ENCODE data around the gene PPIF.

The PPIF gene

DNA sequence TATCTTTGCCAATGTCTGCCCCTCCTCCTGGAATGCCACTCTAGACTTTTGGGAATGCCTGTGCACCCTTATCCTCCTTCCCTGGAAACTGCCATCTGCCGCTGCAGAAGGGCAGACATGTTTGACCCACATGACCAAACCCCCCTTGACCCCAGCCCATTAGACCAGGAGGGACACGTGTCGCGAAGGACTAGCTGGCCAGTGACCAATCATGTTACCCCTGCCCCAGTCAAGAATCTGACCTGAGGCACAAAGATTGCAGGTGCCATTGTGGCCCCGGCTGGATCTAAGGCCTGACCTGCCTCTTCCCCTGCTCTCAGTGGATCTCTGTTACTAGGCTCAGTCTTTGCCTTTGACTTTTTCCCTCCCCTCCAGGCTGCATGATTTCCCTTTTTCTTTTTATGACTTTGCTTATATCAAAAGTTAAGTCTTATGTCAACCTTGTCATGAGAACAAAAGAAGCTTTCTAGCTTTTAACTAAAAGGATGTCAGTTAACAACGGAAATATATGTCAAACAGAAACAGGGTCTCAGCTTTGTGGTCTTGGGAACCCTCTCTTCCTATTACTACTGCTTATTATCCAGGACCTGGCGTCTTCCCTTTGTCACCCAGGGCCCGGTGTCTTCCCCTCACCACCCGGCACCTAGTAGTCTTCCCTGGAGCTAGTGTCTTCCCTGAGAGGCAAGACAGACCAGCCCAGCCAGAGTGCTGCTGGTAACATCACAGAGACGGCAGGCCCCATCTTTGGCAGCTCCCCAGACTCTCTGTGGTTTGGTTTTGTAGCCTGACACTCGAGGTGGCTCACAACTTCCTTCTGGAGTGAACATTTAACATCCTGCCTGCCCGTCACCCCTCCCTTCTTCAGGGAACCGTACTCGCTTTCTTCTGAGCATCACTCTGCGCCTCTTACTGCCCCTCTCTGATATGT, 24.4 kb upstream of the PPIF start:
- H3K4me3 ChIP-seq (ENCODE audit: low read depth, low read length): no peak overlapping the region
- no peaks in the 10 kb centered on the region for H3K36me3 ChIP-seq (ENCODE audit: insufficient read depth, low read length)
- H2AFZ ChIP-seq (ENCODE audit: low read length, unreplicated experiment): no peak overlapping the region
- H3K27ac ChIP-seq (ENCODE audit: low read depth, low read length): peak overlapping the region; percentile 43; the same call in 1 of the 2 replicates
- peaks cover 38% of the 10 kb centered on the region for H3K4me1 ChIP-seq (ENCODE audit: control insufficient read depth, insufficient read depth, low read length, unreplicated experiment)
- H3K79me2 ChIP-seq (ENCODE audit: control insufficient read depth, insufficient read depth, low read length, unreplicated experiment): no peaks in the 10 kb centered on the region
- H3K27me3 ChIP-seq (ENCODE audit: insufficient read depth, low read length): no peaks in the 10 kb centered on the region

DNA sequence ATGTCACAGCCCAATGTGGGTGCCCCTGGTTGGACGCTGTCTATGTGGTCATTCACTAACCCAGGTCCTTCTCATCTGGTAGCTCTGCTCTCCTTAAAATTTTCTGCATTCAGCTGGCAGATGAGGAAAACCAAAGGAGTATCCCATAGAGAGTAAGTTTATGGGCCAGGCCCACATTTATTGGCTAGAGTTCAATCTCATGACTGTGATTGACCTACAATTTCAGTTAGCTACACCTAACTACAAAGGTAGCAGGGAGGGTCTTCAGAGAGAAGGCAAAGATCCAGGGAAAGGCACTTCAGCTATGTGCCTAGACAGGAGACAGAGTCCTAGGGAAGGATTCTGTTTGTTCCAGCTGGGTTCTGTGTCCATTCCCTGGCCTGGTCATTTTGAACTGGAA, 23.7 kb upstream of the PPIF start:
- Histone ChIP-seq H2AFZ (ENCODE audit: low read length, unreplicated experiment) (no peak overlapping the region), H3K27me3 (ENCODE audit: insufficient read depth, low read length) (no peaks in the 10 kb centered on the region), H3K4me1 (ENCODE audit: control insufficient read depth, insufficient read depth, low read length, unreplicated experiment) (peaks cover 31% of the 10 kb centered on the region), H3K36me3 (ENCODE audit: insufficient read depth, low read length) (no peaks in the 10 kb centered on the region), H3K27ac (ENCODE audit: low read depth, low read length) (peak overlapping the region; percentile 15; the same call in 1 of the 2 replicates), H3K4me3 (ENCODE audit: low read depth, low read length) (no peak overlapping the region), H3K79me2 (ENCODE audit: control insufficient read depth, insufficient read depth, low read length, unreplicated experiment) (no peaks in the 10 kb centered on the region)

- no peak overlapping the region for H3K4me3 ChIP-seq (ENCODE audit: low read depth, low read length)
- H3K79me2 ChIP-seq (ENCODE audit: control insufficient read depth, insufficient read depth, low read length, unreplicated experiment): no peaks in the 10 kb centered on the region
- H3K36me3 ChIP-seq (ENCODE audit: insufficient read depth, low read length): no peaks in the 10 kb centered on the region
- H2AFZ ChIP-seq (ENCODE audit: low read length, unreplicated experiment): no peak overlapping the region
- H3K27ac ChIP-seq (ENCODE audit: low read depth, low read length): no peak overlapping the region
- H3K27me3 ChIP-seq (ENCODE audit: insufficient read depth, low read length): no peaks in the 10 kb centered on the region
- H3K4me1 ChIP-seq (ENCODE audit: control insufficient read depth, insufficient read depth, low read length, unreplicated experiment): peaks cover 34% of the 10 kb centered on the region
Observed at GRCh38 chr10:79324032-79324695, 23.1 kb upstream of the PPIF start.

DNA sequence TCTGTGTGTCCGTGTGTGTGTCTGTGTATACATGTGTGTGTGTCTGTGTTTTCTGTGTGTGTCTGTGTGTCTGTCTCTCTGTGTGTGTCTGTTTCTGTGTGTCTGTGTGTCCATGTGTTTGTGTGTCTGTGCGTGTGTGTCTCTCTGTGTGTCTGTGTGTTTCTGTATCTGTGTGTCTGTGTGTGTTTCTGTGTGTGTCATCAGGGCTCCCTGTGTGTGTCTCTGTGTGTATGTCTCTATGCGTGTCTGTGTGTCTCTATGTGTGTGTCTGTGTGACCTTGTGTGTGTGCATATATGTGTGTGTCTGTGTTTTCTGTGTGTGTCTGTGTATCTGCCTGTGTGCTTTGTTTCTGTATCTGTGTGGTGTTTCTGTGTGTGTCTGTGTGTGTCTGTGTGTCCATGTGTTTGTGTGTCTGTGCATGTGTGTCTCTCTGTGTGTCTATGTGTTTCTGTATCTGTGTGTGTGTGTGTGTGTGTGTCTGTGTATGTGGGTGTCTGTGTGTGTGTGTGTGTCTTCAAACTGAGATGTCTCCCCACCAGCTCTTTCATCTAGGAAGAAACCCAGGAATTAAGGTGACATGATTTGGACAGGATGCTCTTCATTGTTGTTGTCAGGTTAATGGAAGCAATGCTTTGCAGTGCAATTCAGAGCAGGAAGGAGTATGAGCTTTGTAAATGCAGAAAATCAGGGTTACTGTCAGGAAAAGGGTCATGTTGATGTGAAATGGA, 20.7 kb upstream of the PPIF start:
- Histone ChIP-seq H3K36me3 (ENCODE audit: insufficient read depth, low read length) (no peaks in the 10 kb centered on the region), H3K27me3 (ENCODE audit: insufficient read depth, low read length) (no peaks in the 10 kb centered on the region), H2AFZ (ENCODE audit: low read length, unreplicated experiment) (no peak overlapping the region), H3K4me3 (ENCODE audit: low read depth, low read length) (no peak overlapping the region), H3K4me1 (ENCODE audit: control insufficient read depth, insufficient read depth, low read length, unreplicated experiment) (peaks cover 27% of the 10 kb centered on the region), H3K79me2 (ENCODE audit: control insufficient read depth, insufficient read depth, low read length, unreplicated experiment) (no peaks in the 10 kb centered on the region), H3K27ac (ENCODE audit: low read depth, low read length) (no peak overlapping the region)

GRCh38 chr10:79327090-79327457, 20.2 kb upstream of the PPIF start:
- no peak overlapping the region for H3K4me3 ChIP-seq (ENCODE audit: low read depth, low read length)
- no peaks in the 10 kb centered on the region for H3K36me3 ChIP-seq (ENCODE audit: insufficient read depth, low read length)
- H3K27me3 ChIP-seq (ENCODE audit: insufficient read depth, low read length): no peaks in the 10 kb centered on the region
- H3K79me2 ChIP-seq (ENCODE audit: control insufficient read depth, insufficient read depth, low read length, unreplicated experiment): no peaks in the 10 kb centered on the region
- H3K27ac ChIP-seq (ENCODE audit: low read depth, low read length): no peak overlapping the region
- peaks cover 26% of the 10 kb centered on the region for H3K4me1 ChIP-seq (ENCODE audit: control insufficient read depth, insufficient read depth, low read length, unreplicated experiment)
- no peak overlapping the region for H2AFZ ChIP-seq (ENCODE audit: low read length, unreplicated experiment)

DNA sequence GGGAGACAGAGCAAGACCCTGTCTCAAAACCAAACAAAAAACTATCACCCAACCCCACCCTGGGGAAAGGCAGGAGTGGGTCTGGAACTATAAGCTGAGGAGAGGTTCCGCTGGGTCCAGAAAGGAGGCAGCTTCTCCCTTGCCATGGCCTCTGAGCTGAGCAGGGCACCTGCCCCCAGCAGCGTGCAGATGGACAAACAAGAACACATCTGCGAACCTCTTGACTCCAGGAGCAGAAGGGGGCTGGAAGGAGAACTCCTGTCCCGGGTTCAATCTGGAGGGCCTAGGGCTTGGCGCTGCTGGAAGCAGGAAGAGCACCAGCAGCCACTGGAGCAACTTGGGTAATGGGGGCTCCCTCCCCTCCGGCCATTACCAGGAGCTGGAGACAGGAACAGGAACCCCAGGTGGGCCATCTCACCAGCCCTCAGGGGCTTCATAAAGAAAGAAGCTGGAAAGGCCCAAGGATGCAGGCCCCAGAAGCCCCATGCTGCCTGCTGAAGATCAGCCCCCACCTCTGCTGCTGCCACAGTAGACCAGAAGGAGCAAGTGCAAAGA, 19.0 kb upstream of the PPIF start:
- Histone ChIP-seq H3K4me3 (ENCODE audit: low read depth, low read length) (no peak overlapping the region), H3K27ac (ENCODE audit: low read depth, low read length) (no peak overlapping the region), H3K36me3 (ENCODE audit: insufficient read depth, low read length) (no peaks in the 10 kb centered on the region), H3K4me1 (ENCODE audit: control insufficient read depth, insufficient read depth, low read length, unreplicated experiment) (peaks cover 19% of the 10 kb centered on the region), H2AFZ (ENCODE audit: low read length, unreplicated experiment) (no peak overlapping the region), H3K79me2 (ENCODE audit: control insufficient read depth, insufficient read depth, low read length, unreplicated experiment) (no peaks in the 10 kb centered on the region), H3K27me3 (ENCODE audit: insufficient read depth, low read length) (no peaks in the 10 kb centered on the region)

GRCh38 chr10:79328737-79329504, 18.3 kb upstream of the PPIF start:
- Histone ChIP-seq H3K79me2 (ENCODE audit: control insufficient read depth, insufficient read depth, low read length, unreplicated experiment) (no peaks in the 10 kb centered on the region), H3K4me1 (ENCODE audit: control insufficient read depth, insufficient read depth, low read length, unreplicated experiment) (peaks cover 19% of the 10 kb centered on the region), H3K27ac (ENCODE audit: low read depth, low read length) (no peak overlapping the region), H3K36me3 (ENCODE audit: insufficient read depth, low read length) (no peaks in the 10 kb centered on the region), H2AFZ (ENCODE audit: low read length, unreplicated experiment) (no peak overlapping the region), H3K27me3 (ENCODE audit: insufficient read depth, low read length) (no peaks in the 10 kb centered on the region), H3K4me3 (ENCODE audit: low read depth, low read length) (no peak overlapping the region)

DNA sequence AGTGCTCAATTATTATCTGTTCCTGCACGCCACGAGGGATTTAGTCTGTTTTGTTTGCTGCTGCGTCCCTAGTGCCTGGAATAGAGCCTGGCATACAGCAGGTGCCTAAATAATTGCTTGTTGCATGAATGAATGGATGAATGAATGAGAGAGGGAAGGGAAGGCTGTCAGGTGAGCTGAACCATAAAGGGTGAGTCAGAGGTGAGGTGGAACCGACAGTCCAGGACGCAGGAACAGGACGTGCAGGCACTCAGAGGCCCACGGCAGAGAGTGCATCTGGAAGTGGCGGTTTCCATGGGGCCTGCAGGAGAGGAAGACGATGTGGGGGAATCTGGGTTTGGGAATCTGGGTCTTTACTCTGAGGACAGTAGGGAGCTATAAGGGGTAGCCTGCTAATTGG, 17.7 kb upstream of the PPIF start:
- no peak overlapping the region for H3K27ac ChIP-seq (ENCODE audit: low read depth, low read length)
- no peaks in the 10 kb centered on the region for H3K36me3 ChIP-seq (ENCODE audit: insufficient read depth, low read length)
- H3K79me2 ChIP-seq (ENCODE audit: control insufficient read depth, insufficient read depth, low read length, unreplicated experiment): no peaks in the 10 kb centered on the region
- H2AFZ ChIP-seq (ENCODE audit: low read length, unreplicated experiment): no peak overlapping the region
- peaks cover 22% of the 10 kb centered on the region for H3K4me1 ChIP-seq (ENCODE audit: control insufficient read depth, insufficient read depth, low read length, unreplicated experiment)
- no peaks in the 10 kb centered on the region for H3K27me3 ChIP-seq (ENCODE audit: insufficient read depth, low read length)
- no peak overlapping the region for H3K4me3 ChIP-seq (ENCODE audit: low read depth, low read length)

DNA sequence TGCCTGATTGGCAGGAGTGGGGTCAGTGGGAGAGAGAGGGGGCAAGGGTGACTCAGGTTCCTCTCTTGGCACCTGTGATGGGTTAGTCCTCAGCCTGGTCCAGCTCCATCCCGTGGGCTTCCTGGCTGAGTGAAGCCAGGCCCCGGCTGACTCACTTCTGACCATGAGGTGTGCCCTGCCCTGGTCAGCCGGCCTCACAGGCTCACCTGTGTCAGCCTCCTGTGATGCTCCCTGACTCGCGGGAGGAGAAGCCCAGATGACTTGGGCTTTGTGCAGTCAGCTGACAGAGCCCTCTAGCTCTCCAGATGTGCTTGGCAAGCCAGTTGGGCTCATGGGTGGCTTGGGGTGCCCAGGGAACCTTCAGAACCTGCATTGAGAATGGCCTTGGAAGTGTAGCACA, 16.0 kb upstream of the PPIF start:
- no peak overlapping the region for H2AFZ ChIP-seq (ENCODE audit: low read length, unreplicated experiment)
- H3K27ac ChIP-seq (ENCODE audit: low read depth, low read length): peak overlapping the region; percentile 78; the same call in 1 of the 2 replicates
- no peaks in the 10 kb centered on the region for H3K27me3 ChIP-seq (ENCODE audit: insufficient read depth, low read length)
- no peaks in the 10 kb centered on the region for H3K36me3 ChIP-seq (ENCODE audit: insufficient read depth, low read length)
- no peaks in the 10 kb centered on the region for H3K79me2 ChIP-seq (ENCODE audit: control insufficient read depth, insufficient read depth, low read length, unreplicated experiment)
- H3K4me3 ChIP-seq (ENCODE audit: low read depth, low read length): no peak overlapping the region
- H3K4me1 ChIP-seq (ENCODE audit: control insufficient read depth, insufficient read depth, low read length, unreplicated experiment): peaks cover 22% of the 10 kb centered on the region

DNA sequence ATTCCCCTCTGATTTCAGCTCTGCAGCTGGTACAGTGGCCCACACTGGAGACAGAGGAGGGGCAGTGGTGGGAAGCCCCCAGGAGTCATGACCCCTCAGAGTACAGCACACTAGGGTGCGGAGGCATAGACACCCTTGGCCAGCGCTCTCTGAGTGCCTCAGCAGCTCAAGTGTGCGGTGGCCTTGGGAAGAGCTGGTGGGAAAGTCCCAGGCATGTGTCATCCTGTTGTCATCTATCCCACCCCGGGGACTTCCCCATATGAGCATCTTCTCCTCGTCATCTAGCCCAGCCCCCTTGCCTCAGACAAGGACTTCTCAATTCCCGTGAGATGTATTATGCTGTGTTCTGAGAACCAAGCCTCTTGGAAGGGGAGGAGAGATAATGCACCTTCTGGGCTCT, 15.6 kb upstream of the PPIF start:
- H3K27ac ChIP-seq (ENCODE audit: low read depth, low read length): peak overlapping the region; percentile 78
- H2AFZ ChIP-seq (ENCODE audit: low read length, unreplicated experiment): no peak overlapping the region
- H3K4me1 ChIP-seq (ENCODE audit: control insufficient read depth, insufficient read depth, low read length, unreplicated experiment): peaks cover 22% of the 10 kb centered on the region
- no peaks in the 10 kb centered on the region for H3K79me2 ChIP-seq (ENCODE audit: control insufficient read depth, insufficient read depth, low read length, unreplicated experiment)
- no peak overlapping the region for H3K4me3 ChIP-seq (ENCODE audit: low read depth, low read length)
- H3K27me3 ChIP-seq (ENCODE audit: insufficient read depth, low read length): no peaks in the 10 kb centered on the region
- no peaks in the 10 kb centered on the region for H3K36me3 ChIP-seq (ENCODE audit: insufficient read depth, low read length)
